D721Med (cell line): Measurements from ENCODE around the gene GPR45.

Experiments
- DNase-seq: peaks from one replicate; pipeline ENCODE4 v3.0.0; 2011; ENCODE audit warnings: low spot score; ENCODE audit not compliant: insufficient read length
- FAIRE-seq: peaks from 2 replicates; lab custom pipeline; 2011; peaks lifted over from hg19 to GRCh38; lab: Jason Lieb, UNC
- TF ChIP-seq, protein P1 (sequence below): IDR thresholded peaks from 2 replicates; pipeline ENCODE4 v1.5.1; 2012; ENCODE audit warnings: mild to moderate bottlenecking, control low read depth; ENCODE audit not compliant: insufficient read depth; ENCODE audit errors: missing control alignments

Gene GPR45

DNA sequence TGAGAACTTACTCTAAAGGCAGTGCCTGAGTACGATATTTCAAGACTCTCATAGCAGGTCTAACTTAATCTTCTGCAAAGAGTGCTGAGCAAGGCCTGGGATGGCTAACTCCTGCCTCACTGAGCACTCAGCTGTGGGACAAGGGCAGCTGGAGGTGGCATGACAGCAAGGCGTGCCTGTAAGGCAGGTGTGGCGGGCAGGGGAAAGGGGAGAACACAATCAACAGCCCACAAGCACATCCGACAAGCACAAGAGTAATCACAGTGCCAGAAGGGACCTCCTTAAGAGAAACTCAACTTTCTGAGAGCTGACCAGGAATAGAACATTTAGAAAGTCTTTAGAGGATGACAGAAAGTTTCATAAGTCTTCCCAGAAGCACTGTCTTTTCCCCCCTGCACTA lies 42.0 kb downstream of the GPR45 start:
- TF ChIP-seq, protein P1, sequence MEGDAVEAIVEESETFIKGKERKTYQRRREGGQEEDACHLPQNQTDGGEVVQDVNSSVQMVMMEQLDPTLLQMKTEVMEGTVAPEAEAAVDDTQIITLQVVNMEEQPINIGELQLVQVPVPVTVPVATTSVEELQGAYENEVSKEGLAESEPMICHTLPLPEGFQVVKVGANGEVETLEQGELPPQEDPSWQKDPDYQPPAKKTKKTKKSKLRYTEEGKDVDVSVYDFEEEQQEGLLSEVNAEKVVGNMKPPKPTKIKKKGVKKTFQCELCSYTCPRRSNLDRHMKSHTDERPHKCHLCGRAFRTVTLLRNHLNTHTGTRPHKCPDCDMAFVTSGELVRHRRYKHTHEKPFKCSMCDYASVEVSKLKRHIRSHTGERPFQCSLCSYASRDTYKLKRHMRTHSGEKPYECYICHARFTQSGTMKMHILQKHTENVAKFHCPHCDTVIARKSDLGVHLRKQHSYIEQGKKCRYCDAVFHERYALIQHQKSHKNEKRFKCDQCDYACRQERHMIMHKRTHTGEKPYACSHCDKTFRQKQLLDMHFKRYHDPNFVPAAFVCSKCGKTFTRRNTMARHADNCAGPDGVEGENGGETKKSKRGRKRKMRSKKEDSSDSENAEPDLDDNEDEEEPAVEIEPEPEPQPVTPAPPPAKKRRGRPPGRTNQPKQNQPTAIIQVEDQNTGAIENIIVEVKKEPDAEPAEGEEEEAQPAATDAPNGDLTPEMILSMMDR: no peak
- DNase-seq (no peak), FAIRE-seq (no peak)

DNA sequence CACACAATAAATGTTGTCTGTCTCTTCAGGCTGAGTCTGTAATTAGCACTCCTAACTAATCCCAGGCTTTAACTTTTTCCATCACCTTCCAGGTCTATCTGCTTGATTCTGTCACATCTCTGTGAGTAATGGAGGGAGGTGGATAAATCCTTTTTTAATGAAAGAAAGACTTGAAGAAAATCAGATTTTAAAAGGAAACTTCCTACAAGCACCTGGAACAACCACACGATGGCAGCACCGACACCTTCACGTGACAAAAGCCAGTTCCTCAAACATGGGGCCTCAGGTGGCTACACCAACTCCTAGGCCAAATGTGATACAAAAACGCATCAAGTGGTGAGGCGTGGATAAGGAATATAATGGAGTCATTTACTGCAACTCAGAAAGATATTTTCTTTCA lies 46.1 kb downstream of the GPR45 start:
- FAIRE-seq (no peak), DNase-seq (no peak)
- TF ChIP-seq, protein P1: peak; percentile 34

DNA sequence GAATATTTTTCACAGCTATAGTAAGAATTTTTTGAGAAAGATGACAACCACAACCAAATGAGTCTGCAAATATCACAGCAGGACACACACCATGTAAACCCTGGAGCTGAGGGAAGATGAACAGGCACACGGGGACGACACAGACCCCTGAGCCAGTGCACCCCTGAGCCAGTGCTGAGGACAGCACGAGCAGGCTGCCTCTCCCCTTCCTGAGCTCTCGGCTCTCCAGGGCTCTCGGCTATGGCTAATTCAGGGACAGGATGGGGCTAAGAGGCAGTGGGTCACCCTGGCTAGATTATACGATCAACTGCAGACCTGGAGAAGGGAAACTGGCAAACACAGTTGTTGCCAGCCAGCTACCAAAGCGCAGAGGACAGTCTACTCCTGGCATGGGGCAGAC lies 46.6 kb downstream of the GPR45 start:
- FAIRE-seq: no peak
- TF ChIP-seq, protein P1: no peak

DNA sequence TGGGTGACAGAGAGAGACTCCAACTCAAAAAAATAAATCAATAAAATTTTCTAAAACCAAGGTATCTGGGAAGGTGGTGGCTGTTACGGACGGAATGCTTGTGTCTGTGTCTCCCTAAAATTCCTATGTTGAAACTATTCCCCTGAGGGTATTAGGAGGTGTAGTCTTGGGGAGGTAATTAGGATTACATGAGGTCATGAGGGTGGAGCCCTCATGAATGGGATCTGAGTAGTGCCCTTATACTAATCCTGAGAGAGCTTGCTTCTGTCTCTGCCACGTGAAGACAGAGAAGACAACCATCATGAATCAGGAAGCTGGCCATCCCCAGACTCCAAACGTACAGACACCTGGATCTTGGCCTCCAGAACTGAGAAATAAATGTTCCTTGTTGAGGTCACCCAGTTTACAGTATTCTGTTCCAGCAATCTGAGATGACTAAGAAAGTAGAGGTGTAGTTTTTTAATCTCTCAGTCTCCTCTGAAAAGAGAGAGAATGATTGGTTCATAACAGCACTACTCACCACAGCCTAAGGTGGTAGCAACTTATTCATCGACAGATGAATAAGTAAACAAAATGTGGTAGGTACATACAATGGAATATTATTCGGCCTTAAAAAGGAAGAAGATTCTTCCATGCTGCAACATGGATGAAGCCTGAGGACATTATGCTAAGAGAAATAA lies 49.6 kb downstream of the GPR45 start:
- FAIRE-seq (no peak), DNase-seq (no peak)
- TF ChIP-seq, protein P1: no peak

More for the DNA sequence above, 46.6 kb downstream of the GPR45 start:
- no peak for DNase-seq

DNA sequence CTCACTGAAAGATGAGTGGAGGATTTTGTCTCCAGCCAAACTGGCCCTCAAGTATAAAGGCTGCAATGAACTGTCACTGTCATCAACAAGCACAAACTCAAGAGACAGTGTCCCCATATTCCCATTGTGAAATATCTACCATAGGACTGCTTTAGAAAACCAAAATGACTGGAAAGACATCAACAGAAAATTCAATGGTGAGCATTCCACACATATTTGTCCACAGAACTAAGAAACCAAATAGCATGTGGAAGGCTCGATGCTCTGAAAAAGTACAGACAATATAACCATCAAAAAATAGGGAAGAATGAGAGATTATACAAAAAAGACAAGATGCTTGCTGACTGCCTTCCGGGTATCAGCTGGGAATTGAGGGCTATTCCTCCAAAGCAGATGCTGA lies 50.4 kb downstream of the GPR45 start:
- TF ChIP-seq, protein P1: no peak
- FAIRE-seq (no peak), DNase-seq (no peak)
